ENCODE measurements around the gene P2RX4. TPM values are rescaled to one million over a fixed set of nuclear protein-coding genes. Genes with fewer than 3 reads are reported as not detected.
A peak's percentile ranks its signal among the peaks of the same experiment; 100 is the strongest.

P2RX4 gene
- total and polyA plus RNA-seq, 9 of the 15 experiments (the other 6 are each of a cell fraction or from before 2014, with no cell fraction given), result 6.6 to 21.5 (median 11.7) TPM

DNA sequence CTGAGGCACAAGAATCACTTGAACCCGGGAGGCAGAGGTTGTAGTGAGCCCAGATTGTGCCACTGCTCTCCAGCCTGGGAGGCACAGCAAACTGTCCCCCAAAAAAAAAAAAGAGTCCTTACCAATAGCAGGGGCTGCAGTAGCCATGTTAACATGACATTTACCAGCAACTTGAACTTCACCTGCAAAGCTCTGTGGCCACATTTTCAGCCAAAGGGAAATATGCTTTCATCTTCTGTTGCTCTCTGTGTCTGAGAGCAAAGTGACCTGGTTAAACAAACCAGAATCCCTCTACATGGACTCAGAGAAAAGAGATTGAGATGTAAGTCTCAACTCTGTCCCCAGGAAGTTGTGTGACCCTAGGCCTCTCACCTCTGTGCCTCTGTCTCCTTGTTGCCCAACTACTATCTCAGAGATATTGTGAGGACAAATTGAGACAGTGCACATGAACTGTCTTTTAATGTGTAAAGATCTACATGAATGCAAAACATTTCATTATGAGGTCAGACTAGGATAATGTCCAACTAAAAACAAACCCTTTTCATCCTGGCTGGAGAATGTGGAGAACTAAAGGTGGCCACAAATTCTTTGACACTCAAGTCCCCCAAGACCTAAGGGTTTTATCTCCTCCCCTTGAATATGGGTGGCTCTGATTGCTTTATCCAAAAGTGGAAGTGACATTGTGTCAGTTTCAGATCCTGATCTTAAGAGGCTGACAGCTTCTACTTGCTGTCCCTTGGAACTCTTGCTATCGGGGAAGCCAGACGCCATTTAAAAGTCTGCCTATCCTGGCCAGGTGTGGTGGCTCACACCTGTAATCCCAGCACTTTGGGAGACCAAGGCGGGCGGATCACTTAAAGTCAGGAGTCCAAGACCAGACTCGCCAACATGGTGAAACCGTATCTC is 24.7 kb upstream of the P2RX4 start:
- intact Hi-C loops (cut with micrococcal nuclease) (no loop called here), in situ Hi-C loops (cut with MboI) (no loop called here)
- Histone ChIP-seq H2AFZ (ENCODE audit: low read depth, low read length) (no peak overlapping the region; the same call in 1 of the 2 replicates), H3K9me3 (replicated peaks; ENCODE audit: control insufficient read depth, insufficient read depth, low read depth, low read length) (no peaks in the 10 kb centered on the region), H3K9ac (ENCODE audit: insufficient read depth in 1 of 2, low read depth in 2 of 2, low read length in 2 of 2) (no peak overlapping the region), H3K27me3 (ENCODE audit: control insufficient read depth in 2 of 2, insufficient read depth in 2 of 2, low read length in 2 of 2) (no peaks in the 10 kb centered on the region), H3K9me1 (ENCODE audit: control insufficient read depth, insufficient read depth, low read length) (no peaks in the 10 kb centered on the region), H3K36me3 (ENCODE audit: control insufficient read depth, insufficient read depth, low read length) (no peaks in the 10 kb centered on the region), H3K79me2 (ENCODE audit: control insufficient read depth, insufficient read depth, low read length) (no peaks in the 10 kb centered on the region), H3K27ac (ENCODE audit: extremely low read depth, low read depth, low read length) (no peak overlapping the region), H3K4me2 (ENCODE audit: insufficient read depth, low read length) (no peak overlapping the region), H3K4me3 (no peak overlapping the region), H3K4me1 (replicated peaks in 1 of 2; ENCODE audit: control insufficient read depth in 2 of 2, insufficient read depth in 2 of 2, low read length in 2 of 2) (peaks cover 17 to 22% of the 10 kb centered on the region in 2 experiments), H4K20me1 (replicated peaks; ENCODE audit: control insufficient read depth, insufficient read depth, low read length) (no peaks in the 10 kb centered on the region)
- WGBS (ENCODE audit: insufficient coverage, low coverage, missing lambda C conversion rate), result 61% methylated on average over 7 of the region's 7 CpGs
- DNase-seq (ENCODE audit: extremely low read depth in 1 of 4, low spot score in 3 of 4) (no peak), ATAC-seq (no peak), FAIRE-seq (no peak)
- POLR2A ChIA-PET, result interaction anchor here (0.6 to 1.5 kb wide), 5 partner anchors 10 to 113 kb away, joined by 3 to 4 read pairs (median 3); no protein-coding TSS in a partner anchor
- CTCF ChIA-PET (ENCODE audit: low intra/inter-chr PET ratio), result no interaction called here
- no TSS peak for BruUV-seq (replicated peaks)
- peak; percentile 34 to 42; a peak in 2 of 4 replicates for TF ChIP-seq TRIM24 (IDR thresholded peaks at IDR 0.05)
- no peak for TF ChIP-seq MEF2A (IDR thresholded peaks at IDR 0.05; ENCODE audit: control insufficient read depth, low read depth, low read length)
- TF ChIP-seq TCF3 (CRISPR knock-in tag; IDR thresholded peaks at IDR 0.05), result peak; percentile 16; the same call in 1 of the 2 replicates
- TF ChIP-seq KLF16 (IDR thresholded peaks at IDR 0.05), result peak; percentile 56; the same call in 1 of the 2 replicates
- no peak for TF ChIP-seq HMG20B (CRISPR knock-in tag; IDR thresholded peaks at IDR 0.05)
- TF ChIP-seq TEAD4 (IDR thresholded peaks at IDR 0.05; ENCODE audit: low read length), result peak; percentile 60; the same call in 1 of the 2 replicates
- TF ChIP-seq TEAD4 (CRISPR knock-in tag; IDR thresholded peaks at IDR 0.05; ENCODE audit: borderline replicate concordance), result no peak
- TF ChIP-seq MEIS2 (IDR thresholded peaks at IDR 0.05; ENCODE audit: partially characterized antibody), result peak; percentile 51
- TF ChIP-seq TAL1 (IDR thresholded peaks at IDR 0.05), result peak; percentile 45
- no peak for TF ChIP-seq SRSF1 (IDR thresholded peaks at IDR 0.05; ENCODE audit: low read depth, low read length)
- no peak for TF ChIP-seq YBX1 (IDR thresholded peaks at IDR 0.05)
- TF ChIP-seq, protein P1, sequence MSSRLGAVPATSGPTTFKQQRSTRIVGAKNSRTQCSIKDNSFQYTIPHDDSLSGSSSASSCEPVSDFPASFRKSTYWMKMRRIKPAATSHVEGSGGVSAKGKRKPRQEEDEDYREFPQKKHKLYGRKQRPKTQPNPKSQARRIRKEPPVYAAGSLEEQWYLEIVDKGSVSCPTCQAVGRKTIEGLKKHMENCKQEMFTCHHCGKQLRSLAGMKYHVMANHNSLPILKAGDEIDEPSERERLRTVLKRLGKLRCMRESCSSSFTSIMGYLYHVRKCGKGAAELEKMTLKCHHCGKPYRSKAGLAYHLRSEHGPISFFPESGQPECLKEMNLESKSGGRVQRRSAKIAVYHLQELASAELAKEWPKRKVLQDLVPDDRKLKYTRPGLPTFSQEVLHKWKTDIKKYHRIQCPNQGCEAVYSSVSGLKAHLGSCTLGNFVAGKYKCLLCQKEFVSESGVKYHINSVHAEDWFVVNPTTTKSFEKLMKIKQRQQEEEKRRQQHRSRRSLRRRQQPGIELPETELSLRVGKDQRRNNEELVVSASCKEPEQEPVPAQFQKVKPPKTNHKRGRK (tag; IDR thresholded peaks at IDR 0.05), result no peak
- peak; percentile 62 for TF ChIP-seq CBFA2T2 (conservative IDR thresholded peaks at IDR 0.05)
- peak; percentile 72 for TF ChIP-seq CBFA2T3 (IDR thresholded peaks at IDR 0.05)
- TF ChIP-seq, protein P2, sequence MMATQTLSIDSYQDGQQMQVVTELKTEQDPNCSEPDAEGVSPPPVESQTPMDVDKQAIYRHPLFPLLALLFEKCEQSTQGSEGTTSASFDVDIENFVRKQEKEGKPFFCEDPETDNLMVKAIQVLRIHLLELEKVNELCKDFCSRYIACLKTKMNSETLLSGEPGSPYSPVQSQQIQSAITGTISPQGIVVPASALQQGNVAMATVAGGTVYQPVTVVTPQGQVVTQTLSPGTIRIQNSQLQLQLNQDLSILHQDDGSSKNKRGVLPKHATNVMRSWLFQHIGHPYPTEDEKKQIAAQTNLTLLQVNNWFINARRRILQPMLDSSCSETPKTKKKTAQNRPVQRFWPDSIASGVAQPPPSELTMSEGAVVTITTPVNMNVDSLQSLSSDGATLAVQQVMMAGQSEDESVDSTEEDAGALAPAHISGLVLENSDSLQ (IDR thresholded peaks at IDR 0.05), result 0 out of 2 replicates have a peak, but pooled peaks have one; percentile 35
- 0 out of 4 replicates have a peak, but pooled peaks of 1 of the 2 experiments have one; percentile 26 for TF ChIP-seq RCOR1 (IDR thresholded peaks at IDR 0.05; ENCODE audit: borderline replicate concordance in 1 of 2, low read depth in 2 of 2, low read length in 2 of 2)
- peak; percentile 25; the same call in 1 of the 2 replicates for TF ChIP-seq SPI1 (IDR thresholded peaks at IDR 0.05; ENCODE audit: borderline replicate concordance, low read depth, low read length)
- TF ChIP-seq, protein P3, sequence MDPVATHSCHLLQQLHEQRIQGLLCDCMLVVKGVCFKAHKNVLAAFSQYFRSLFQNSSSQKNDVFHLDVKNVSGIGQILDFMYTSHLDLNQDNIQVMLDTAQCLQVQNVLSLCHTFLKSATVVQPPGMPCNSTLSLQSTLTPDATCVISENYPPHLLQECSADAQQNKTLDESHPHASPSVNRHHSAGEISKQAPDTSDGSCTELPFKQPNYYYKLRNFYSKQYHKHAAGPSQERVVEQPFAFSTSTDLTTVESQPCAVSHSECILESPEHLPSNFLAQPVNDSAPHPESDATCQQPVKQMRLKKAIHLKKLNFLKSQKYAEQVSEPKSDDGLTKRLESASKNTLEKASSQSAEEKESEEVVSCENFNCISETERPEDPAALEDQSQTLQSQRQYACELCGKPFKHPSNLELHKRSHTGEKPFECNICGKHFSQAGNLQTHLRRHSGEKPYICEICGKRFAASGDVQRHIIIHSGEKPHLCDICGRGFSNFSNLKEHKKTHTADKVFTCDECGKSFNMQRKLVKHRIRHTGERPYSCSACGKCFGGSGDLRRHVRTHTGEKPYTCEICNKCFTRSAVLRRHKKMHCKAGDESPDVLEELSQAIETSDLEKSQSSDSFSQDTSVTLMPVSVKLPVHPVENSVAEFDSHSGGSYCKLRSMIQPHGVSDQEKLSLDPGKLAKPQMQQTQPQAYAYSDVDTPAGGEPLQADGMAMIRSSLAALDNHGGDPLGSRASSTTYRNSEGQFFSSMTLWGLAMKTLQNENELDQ (CRISPR knock-in tag; IDR thresholded peaks at IDR 0.05; ENCODE audit: borderline replicate concordance), result no peak
